SK-N-MC (cell line): ENCODE results near the gene DIS3L.
"Not testable (repeated sequence)": the region's sequence is repeated elsewhere in the genome, so short reads cannot be mapped to it uniquely, and the experiment has no call there.

Experiments used
- EZH2 ChIP-seq: fragments of 200-600 bp; sonication (generic); IDR thresholded peaks from one replicate; pipeline ENCODE4 v1.6.1; 2017; ENCODE audit warnings: antibody characterized with exemption
- POLR2AphosphoS5 ChIP-seq: IDR thresholded peaks from 2 replicates; pipeline ENCODE4 v1.6.1; 2012; ENCODE audit warnings: mild to moderate bottlenecking, low read depth, low read length, borderline replicate concordance

- TF ChIP-seq EZH2, POLR2AphosphoS5: not testable (repeated sequence)
These were observed 30.5 kb upstream of the DIS3L start for GRCh38 chr15:66262837-66263236.
